Activated CD8-positive, alpha-beta memory T cell treated with anti-CD3 and anti-CD28 coated beads, Interleukin-2, amount 50 U/mL, for 24 hours (primary cell): ENCODE measurements around the gene CDX1.

ENCODE experiments used
- DNase-seq: peaks from one replicate; pipeline ENCODE4 v3.0.0-alpha.2; 2020; ENCODE audit errors: extremely low read depth

CDX1 gene

DNA sequence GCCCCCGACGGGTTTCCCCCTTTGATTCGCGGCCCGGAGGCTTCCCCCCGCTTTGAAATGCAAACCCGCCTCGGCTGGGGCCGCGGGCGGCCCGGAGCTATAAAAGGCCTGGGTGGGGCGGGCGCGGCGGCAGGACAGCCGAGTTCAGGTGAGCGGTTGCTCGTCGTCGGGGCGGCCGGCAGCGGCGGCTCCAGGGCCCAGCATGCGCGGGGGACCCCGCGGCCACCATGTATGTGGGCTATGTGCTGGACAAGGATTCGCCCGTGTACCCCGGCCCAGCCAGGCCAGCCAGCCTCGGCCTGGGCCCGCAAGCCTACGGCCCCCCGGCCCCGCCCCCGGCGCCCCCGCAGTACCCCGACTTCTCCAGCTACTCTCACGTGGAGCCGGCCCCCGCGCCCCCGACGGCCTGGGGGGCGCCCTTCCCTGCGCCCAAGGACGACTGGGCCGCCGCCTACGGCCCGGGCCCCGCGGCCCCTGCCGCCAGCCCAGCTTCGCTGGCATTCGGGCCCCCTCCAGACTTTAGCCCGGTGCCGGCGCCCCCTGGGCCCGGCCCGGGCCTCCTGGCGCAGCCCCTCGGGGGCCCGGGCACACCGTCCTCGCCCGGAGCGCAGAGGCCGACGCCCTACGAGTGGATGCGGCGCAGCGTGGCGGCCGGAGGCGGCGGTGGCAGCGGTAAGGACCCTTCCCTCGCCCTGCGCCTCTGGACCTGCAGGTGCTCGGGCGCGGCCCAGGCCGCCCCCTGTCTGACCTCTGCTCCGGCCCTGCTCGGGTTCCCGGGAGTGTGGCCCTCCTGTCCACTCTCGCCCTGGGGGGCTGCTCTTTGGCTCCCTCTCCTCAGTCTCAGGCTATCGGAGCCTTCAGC, at the start of gene CDX1:
CDX1 (plus strand) TSS at position 129 of the 862 bp plus-strand sequence; CDS start at position 228, 99 bp downstream.
- no peak for DNase-seq

GRCh38 chr5:150117945-150118560, 48.5 kb upstream of the CDX1 start:
- no peak for DNase-seq

GRCh38 chr5:150118561-150119229, 47.9 kb upstream of the CDX1 start:
- DNase-seq = no peak

- DNase-seq = no peak
Observed at GRCh38 chr5:150119421-150120061, 47.0 kb upstream of the CDX1 start.

DNA sequence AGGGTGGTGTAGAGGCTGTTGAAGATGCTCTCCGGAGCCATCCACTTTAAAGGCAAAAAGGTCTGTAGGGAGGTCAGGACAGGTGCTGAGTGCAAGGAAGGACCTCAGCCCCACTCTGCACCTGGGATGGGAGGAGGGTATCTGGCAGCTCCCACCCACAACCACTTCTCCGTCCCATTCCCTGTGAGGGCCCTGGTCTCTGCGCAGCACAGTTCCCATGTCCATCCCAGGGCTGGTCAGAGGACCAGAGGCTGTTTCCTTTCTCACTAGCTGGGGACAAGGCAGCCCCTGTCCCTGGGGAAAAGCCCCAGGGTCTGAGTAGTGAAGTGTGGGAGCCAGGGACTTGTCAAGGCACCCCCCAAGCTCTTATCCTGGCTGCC, 46.5 kb upstream of the CDX1 start:
- no peak for DNase-seq

DNA sequence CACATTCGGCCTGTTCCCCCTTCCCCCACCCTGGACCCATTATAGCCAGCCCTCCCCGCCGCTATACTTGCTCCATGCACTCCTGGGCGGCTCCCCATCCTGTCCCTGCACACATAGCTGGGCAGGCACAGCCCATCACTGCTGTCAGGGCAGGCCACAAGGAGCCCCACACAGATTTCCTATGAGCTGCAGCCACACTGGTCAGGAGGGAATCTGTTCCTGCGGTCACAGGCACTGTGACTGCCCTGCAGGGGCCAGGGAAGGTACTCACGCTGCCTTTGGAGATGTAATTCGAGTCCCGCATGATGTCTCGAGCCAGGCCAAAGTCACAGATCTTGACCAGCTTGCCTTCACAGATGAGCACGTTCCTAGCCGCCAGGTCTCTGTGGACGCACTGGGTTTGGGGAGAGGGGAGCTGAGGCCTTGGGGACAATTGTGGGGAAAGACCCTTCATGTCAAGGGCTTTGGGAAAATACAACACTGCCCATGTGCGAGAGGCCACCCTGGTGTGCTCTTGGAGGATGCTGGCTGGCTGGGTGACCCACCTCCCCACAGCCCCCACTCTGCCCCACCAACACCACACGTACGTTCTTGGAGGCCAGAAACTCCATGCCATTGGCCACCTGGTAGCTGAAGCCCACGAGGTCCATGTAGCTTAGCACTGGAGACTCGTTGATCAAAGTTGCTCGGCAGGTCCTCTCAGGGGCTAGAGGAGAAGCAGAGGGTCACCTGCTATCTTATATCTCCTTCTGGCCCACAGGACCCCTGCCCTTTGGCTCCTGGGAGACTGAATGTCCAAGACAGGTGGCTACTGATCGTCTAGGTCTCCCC, 45.7 kb upstream of the CDX1 start:
- no peak for DNase-seq

- DNase-seq = no peak
Observed at GRCh38 chr5:150121448-150122157, 45.0 kb upstream of the CDX1 start.

DNA sequence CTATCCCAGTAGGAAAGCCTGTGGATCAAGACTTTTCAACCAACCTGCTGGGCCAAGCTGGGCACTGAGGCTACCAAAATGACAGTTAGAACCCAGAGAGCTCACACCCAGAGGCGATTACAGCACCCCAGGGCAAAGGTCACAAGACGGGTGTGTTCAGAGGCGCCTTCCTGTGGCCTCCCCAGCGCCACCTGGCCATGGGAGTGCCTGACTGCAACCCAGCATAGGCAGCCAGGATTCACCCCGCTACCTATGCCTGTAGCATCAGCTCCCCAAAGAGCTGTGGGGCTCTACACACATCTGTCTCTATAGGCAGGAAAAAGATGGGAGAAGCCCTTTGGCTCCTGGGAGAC, 44.4 kb upstream of the CDX1 start:
- no peak for DNase-seq

- no peak for DNase-seq
Observed at GRCh38 chr5:150122536-150123481, 43.8 kb upstream of the CDX1 start.

DNA sequence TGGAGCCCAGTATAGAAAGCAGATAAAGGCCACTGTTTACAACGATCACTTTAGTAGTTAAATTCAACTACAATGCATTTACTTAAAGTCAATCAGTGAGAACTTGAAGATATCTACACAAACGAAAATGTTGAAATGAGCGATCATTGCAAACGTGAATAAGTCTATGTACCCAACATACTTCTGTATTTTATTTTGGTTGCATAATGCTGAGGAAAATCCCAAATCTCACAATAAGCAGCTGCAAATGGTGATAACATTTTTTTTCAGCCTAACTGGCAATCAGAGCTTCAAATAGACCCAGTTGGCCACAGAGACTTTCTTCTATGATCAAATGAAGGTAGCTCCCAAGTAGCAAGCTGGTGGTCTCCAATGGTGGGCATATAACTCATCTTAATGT, 43.0 kb upstream of the CDX1 start:
- DNase-seq = no peak

DNA sequence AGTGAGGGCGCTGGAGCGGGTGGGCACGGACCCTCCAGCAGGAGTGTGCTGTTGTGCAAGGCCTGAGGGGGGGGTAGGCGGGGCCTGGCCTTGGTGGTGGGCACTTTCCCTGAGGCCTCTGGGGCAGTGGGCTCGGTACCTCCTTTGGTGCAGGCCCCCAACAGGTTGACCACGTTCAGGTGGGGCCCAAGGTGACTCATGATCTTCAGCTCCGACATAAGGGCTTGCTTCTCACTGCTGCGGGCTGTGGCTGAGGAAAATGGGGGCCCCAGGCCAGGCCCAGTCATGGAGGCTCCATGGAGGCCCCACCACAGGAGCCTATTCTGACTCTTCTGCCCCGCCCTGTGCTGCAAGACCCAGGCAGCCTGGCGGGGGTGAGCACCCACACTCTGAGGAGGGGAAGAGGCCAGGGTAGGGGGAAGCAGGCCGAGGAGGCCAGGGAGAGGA, 42.4 kb upstream of the CDX1 start:
- DNase-seq = no peak

DNA sequence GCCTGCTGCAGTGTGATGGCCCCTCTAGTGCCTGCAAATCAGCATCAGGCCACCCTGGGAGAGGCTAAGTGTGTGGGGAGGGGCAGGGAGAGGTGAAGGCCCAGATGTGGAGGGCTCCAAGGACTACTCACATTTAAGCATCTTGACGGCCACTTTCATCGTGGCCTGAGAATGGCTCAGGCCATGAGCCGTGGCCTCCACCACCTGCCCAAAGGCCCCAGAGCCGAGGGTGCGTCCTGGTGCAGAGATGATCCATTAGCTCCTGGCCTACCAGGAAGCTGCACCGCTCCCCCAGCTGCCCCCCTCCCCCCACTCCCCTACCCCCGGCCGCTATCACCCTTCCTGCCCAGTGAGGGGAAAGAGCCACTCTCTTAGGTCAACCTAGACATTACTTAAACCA, 42.0 kb upstream of the CDX1 start:
- no peak for DNase-seq

DNA sequence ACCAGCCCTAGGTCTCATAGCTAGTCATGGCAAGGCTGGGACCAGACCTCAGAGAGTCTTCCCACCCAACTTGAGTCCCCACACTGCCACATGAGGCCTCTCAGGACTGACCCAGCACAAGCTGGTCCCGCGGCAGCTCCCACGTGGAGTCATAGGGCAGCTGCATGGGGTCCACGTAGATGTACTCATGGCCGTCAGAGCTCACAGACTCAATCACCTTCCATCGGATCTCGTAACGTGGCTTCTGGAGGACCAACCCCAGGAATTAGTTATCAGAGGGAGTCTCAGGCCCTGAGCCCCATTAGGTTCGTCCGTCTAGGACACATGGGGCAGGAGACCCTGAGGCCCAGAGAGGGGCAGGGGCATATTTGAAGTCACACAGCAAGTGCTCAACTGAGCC, 41.2 kb upstream of the CDX1 start:
- no peak for DNase-seq

DNA sequence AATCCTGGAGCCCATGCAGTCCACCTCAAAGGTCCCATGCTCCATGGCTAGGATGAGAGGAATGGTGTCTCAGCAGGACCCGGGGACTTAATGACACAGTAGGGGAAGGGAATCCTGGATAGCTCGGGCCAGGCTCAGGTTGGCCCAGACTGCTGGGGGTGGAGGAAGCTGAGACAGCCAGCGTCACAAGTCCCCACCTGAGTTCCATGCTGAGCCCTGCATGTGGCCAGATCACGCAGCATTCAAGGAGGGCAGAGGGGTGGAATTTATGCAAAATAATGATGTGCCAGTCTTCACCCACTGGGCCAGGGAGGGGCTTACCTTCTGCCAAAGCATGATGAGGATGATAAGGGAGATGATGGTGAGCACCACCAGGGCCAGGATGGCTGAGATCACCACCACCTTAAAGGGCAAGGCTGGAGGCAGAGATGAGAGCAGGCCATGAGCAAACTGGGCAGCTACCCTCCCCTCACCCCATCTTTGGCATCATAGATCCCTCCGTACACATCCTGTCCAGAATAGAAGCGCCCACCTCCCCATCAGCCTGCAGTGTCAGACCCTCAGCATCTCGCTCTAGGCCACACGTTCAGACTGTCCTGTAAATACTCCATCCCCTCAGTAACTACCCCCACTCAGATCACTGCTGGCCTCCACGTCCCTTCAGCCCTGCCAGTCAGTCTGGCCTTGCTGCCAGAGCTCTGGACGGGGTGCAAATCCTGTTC, 40.2 kb upstream of the CDX1 start:
- DNase-seq = no peak

GRCh38 chr5:150126921-150127265, 39.7 kb upstream of the CDX1 start:
- no peak for DNase-seq

DNA sequence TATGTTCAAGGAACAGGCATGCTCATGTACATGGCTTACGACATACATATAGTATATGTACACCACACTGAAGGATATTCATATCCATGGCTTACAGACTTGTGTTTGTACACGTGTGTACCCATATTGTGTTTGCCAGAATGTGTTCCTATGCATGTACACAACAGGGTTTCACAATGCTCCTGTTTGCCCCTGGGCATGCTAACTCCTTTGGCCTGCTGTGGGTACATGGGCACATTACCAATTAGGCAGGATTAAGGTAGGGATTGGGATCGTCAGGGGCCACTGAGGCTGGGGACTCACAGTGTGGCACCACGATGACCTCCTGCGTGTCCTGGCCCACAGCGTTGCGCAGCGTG, 37.1 kb upstream of the CDX1 start:
- no peak for DNase-seq

DNA sequence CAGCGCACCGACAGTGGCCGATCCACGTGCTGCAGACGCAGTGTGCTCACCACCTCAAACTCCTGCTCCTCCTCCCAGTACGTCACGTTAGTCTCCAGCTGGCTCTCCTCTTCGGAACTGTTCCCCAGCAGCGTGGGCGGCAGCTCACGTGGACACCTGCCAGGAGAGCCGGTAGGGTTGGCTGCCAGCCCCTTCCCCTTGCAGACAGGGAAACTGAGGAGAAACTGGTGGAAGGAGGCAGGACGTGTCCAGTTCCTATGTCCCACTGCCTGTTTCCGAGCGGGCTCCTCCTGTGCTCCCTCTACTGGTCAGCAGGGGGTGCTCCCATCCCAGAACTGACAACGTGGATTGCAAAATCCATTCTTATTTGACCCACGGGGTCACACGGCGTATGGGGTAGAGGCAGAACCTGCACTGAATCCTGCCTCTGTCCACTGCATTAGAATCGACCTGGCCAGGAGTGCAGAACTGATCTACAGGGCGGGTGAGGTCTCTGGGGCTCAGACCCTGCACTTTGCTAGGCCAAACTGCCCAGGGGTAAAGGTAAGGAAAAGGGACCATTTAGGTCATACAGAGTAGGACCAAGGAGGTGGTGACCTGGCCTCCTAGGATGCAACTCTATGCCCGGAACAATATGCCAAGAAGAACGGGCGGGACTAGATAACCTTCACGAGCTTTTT, 36.6 kb upstream of the CDX1 start:
- no peak for DNase-seq

DNA sequence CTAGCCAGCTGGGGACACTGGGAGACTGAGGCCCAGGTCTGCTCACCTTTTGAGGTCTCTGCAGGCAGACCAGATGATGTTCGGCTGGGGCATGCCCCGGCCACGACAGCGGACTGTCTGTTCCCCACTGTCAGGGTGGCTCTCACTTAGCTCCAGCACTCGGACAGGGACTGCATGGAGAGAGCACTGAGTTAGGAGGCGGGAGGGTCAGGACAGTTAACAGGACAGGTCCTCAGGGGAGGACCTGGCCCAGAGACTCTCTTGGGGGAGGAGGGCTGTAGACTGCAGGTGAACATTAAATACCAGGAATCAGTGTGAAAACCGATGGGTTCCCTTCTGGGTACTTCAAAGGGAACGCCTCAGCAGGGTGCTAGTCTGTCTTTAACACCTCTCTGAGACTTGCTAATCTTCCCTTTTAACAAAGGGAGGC, 36.1 kb upstream of the CDX1 start:
- no peak for DNase-seq

- no peak for DNase-seq
Observed at GRCh38 chr5:150131461-150131860, 35.1 kb upstream of the CDX1 start.
